IPS DF 6.9 (cell line): ENCODE data around the gene TESPA1.

Source experiments
- DNase-seq: peaks from one replicate; pipeline ENCODE4 v3.0.0-alpha.2; 2013; ENCODE audit warnings: low read depth, low spot score
- H3K27ac ChIP-seq: one replicate; pipeline ENCODE4 v1.5.1; 2013; ENCODE audit warnings: low read length, control low read depth
- H3K27me3 ChIP-seq: 2 replicates; pipeline ENCODE4 v1.6.1; 2013; ENCODE audit warnings: mild to moderate bottlenecking, low read length; ENCODE audit not compliant: control insufficient read depth, insufficient read depth
- H3K36me3 ChIP-seq: 2 replicates; pipeline ENCODE4 v1.6.1; 2013; ENCODE audit warnings: low read length; ENCODE audit not compliant: control insufficient read depth, insufficient read depth
- H3K4me1 ChIP-seq: 2 replicates; pipeline ENCODE4 v1.6.1; 2013; ENCODE audit warnings: low read length; ENCODE audit not compliant: control insufficient read depth, insufficient read depth
- H3K4me3 ChIP-seq: 2 replicates; pipeline ENCODE4 v1.5.1; 2013; ENCODE audit warnings: mild to moderate bottlenecking, low read length
- H3K9me3 ChIP-seq: 2 replicates; pipeline ENCODE4 v1.6.1; 2013; ENCODE audit warnings: low read length, inconsistent platforms; ENCODE audit not compliant: control insufficient read depth, insufficient read depth
- WGBS: extraction: QIAGEN DNeasy Blood & Tissue Kit; methylation state at CpG from one replicate; pipeline ENCODE4 v1.1.7; 2013; ENCODE audit warnings: mixed read lengths, missing lambda C conversion rate; ENCODE audit not compliant: insufficient read length, insufficient coverage; 5-methylcytosine and 5-hydroxymethylcytosine counted together

TESPA1 gene

DNA sequence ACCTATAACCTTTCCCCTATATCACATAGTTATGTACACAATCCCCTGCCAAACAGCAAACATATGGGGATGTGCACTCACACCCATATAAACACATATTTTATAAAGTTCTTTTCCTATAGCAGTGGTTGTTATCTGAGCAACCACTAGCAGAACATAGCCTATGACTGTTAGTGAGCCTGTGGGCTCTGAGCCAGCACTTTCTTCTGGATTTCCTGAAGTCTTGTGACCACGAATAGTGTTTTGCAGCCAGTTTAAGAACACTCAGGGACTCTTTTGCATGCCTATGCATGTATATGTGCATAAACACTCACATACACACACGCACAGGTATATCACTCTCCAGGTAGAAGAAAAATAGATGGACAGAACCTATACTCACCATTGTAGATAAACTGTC is 17.1 kb downstream of the TESPA1 start:
- DNase-seq, result no peak
- Histone ChIP-seq H3K4me3 (no peak overlapping the region), H3K27ac (no peak overlapping the region), H3K27me3 (no peaks in the 10 kb centered on the region), H3K4me1 (no peaks in the 10 kb centered on the region), H3K36me3 (no peaks in the 10 kb centered on the region), H3K9me3 (no peaks in the 10 kb centered on the region)
- no CpG with 5 or more reads among the region's 2 CpGs for WGBS

DNA sequence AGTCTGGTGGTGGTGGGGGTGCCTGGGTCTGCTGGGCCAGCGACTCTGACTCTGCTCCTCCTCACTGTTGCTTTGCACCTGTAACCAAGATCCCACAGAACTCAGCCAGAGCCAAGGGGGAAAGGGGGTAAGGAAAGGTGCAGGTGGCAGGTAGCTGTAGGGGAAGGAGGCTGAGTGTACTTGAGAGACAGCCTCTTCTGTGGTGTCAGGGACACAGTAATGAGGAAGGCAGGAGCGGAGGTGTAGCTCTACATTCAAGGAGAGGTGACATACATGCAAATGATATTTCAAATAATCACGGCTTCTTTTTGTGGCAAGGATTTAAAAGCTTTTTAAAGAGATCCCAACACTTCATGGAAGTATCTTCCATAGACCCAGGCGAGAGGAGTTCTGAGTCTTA is 23.4 kb downstream of the TESPA1 start:
- WGBS, result no CpG with 5 or more reads among the region's 4 CpGs
- no peaks in the 10 kb centered on the region for H3K36me3 ChIP-seq
- no peaks in the 10 kb centered on the region for H3K9me3 ChIP-seq
- H3K27me3 ChIP-seq, result no peaks in the 10 kb centered on the region
- H3K4me1 ChIP-seq, result peaks cover 1% of the 10 kb centered on the region; the same call in 1 of the 2 replicates
- H3K4me3 ChIP-seq, result no peak overlapping the region
- no peak overlapping the region for H3K27ac ChIP-seq
- DNase-seq, result no peak

DNA sequence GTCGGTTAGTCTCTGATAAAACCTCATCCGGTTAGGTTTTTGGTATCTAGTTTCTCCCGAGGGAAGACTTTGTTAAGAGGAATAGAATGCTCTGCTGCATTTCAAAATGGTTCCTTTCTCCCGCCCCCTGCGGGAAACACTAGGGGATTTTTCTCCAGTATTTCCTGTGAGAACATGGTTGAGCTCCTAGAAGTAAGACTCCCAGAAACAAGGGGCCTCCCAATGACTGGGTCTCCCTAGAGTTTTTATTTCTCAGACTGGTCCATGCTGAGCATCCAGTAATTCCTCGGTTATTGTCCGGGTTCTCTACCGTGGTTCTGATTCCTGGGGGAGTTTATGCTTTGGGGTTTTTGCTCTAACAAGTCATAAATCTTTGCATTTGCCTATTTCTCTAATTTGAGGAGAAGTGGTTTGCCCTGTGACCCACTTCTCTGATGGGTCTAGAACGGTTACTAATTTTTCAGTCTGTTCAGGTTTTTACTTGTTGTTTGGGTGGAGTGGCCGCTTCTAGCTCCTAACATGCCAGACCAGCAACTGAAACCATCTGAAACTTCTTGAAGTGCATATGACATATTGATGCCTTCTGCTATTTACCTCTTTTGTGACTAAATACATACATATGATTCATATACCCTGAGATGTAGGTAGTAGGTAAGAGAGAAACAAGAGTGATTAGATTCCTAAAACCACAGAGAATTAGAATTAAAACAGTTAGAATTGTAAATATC is 25.1 kb downstream of the TESPA1 start:
- WGBS, result no CpG with 5 or more reads among the region's 10 CpGs
- Histone ChIP-seq H3K27me3 (no peaks in the 10 kb centered on the region), H3K4me3 (no peak overlapping the region), H3K9me3 (no peaks in the 10 kb centered on the region), H3K27ac (no peak overlapping the region), H3K4me1 (peaks cover 1% of the 10 kb centered on the region; the same call in 1 of the 2 replicates), H3K36me3 (no peaks in the 10 kb centered on the region)
- DNase-seq, result no peak

DNA sequence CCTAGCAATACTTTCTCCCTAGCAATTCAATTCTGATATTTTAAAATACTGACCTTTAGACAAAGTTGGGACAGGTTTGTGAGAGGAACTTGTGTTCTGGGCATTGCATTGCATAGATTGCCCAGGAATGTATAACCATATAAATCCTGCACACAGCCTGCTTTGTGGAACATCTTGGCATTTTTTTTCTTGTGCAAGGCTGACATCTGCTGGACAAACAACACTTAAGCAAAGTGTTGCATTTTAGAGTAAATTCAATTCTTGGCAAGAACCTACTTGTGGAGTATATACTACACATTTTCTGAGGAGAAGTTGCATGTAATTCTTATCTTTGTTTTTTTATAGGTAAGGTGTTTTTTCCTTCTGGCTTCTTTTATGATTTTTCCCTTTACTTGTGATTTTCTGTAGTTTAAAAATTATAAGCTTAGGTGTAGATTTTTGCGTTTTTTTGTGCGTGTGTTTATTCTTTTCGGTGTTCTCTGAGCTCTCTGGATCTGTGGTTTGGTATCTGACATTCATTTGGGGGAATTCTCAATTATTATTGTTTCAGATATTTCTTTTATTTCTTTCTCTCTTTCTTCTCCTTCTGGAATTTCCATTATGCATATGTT is 26.4 kb downstream of the TESPA1 start:
- no CpG with 5 or more reads among the region's 3 CpGs for WGBS
- H3K4me3 ChIP-seq, result no peak overlapping the region
- H3K4me1 ChIP-seq, result peaks cover 1% of the 10 kb centered on the region; the same call in 1 of the 2 replicates
- H3K9me3 ChIP-seq, result no peaks in the 10 kb centered on the region
- DNase-seq, result peak; percentile 25
- no peaks in the 10 kb centered on the region for H3K27me3 ChIP-seq
- H3K36me3 ChIP-seq, result no peaks in the 10 kb centered on the region
- no peak overlapping the region for H3K27ac ChIP-seq

DNA sequence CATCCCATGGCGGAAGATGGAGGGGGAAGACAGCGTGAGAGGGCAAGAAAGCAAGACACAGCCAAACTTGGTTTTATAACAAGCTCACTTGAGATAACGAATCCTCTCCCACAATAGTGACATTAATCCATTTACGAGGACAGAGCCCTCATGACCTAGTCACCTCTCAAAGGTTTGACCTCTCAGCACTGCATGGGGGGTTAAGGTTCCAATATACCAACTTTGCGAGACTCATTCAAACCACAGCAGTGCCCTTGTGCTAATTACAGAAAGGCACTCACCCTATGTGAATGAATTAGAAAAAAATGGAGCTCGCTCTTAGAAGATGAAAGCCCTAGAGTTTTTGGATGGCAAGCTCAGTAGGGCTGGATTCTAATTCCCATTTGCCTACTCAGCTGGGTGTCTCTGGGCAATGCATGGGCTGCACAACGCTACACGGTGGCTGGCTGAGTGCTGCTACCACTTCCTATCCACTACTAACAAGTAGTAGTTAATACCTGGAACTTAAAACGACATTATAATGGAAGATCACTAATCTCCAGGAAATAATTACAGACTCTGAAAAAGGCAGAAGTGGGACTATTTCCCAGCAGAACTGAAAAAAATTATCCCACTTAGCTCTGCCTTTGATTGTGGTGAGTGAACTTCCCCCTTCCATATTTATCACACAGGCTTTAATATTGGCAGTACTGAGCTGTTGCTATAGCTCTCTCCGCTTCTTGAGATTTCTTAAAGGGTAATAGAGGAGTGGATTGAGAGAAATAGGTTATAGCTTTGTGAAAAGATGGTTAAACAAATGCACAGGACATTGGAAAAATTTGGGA is 27.5 kb downstream of the TESPA1 start:
- no peaks in the 10 kb centered on the region for H3K9me3 ChIP-seq
- H3K27me3 ChIP-seq, result no peaks in the 10 kb centered on the region
- H3K27ac ChIP-seq, result no peak overlapping the region
- no peak for DNase-seq
- no CpG with 5 or more reads among the region's 10 CpGs for WGBS
- peaks cover 1% of the 10 kb centered on the region; the same call in 1 of the 2 replicates for H3K4me1 ChIP-seq
- no peaks in the 10 kb centered on the region for H3K36me3 ChIP-seq
- no peak overlapping the region for H3K4me3 ChIP-seq

DNA sequence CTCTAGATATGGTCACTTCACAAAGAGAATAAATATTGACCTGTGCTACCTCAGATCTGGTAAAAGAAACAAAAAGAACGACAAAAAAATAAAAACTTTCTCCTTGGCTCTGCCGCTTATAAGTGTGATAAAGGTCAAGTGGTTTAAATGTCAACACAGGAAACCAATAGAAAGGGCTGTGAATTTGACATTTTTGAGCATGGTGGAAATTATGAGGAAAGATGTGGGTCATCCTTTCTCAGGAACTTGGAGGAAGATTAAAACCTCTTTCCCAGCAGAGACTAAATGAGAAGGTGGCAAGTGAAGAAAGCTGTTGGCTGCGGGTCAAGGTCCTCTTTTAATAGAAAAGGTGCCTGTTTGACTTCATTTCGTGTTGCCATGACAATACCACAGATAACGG is 28.2 kb downstream of the TESPA1 start:
- H3K27me3 ChIP-seq, result no peaks in the 10 kb centered on the region
- no peak overlapping the region for H3K27ac ChIP-seq
- no CpG with 5 or more reads among the region's 5 CpGs for WGBS

DNA sequence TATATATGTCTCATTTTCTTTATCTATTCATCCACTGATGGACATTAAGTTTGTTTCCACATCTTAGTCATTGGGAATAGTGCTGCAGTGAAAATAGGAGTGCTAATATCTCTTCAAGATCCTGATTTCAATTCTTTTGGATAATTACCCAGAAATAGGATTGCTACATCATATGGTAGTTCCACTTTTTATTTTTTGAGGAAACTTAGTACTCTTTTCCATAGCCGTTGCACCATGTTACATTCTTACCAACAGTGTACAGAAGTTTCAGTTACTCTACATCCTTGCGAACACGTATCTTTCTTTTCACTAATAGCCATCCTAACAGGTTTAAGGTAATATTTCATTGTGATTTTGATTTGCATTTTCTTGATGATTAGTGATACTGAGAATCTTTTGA is 29.8 kb downstream of the TESPA1 start:
- Histone ChIP-seq H3K27me3 (no peaks in the 10 kb centered on the region), H3K4me3 (no peak overlapping the region), H3K27ac (no peak overlapping the region), H3K36me3 (no peaks in the 10 kb centered on the region), H3K4me1 (no peaks in the 10 kb centered on the region), H3K9me3 (no peaks in the 10 kb centered on the region)
- WGBS, result no CpG with 5 or more reads among the region's 3 CpGs
- no peak for DNase-seq

More for the DNA sequence above, 28.2 kb downstream of the TESPA1 start:
- Histone ChIP-seq H3K36me3 (no peaks in the 10 kb centered on the region), H3K4me3 (no peak overlapping the region), H3K4me1 (peaks cover 1% of the 10 kb centered on the region; the same call in 1 of the 2 replicates), H3K9me3 (no peaks in the 10 kb centered on the region)
- DNase-seq, result no peak

DNA sequence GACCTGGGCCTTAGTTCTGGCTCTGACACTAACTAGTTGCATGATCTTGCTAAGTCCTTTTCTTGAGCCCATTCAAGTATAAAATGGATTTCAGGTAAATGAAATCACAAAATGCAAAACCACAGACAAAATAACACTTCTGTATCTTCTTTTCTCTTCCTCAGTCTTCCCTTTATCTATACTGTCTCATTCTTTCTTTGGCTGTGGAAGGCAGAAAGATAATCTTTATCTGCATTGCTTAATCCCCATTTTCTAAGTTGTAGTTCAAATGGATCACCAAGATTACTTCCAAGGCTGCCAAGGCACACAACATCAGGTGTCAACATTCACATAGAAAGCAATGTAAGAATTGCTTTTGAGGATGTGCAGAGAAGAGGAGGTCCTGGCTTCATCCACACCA is 30.3 kb downstream of the TESPA1 start:
- Histone ChIP-seq H3K36me3 (no peaks in the 10 kb centered on the region), H3K27ac (no peak overlapping the region), H3K27me3 (no peaks in the 10 kb centered on the region), H3K9me3 (no peaks in the 10 kb centered on the region), H3K4me1 (no peaks in the 10 kb centered on the region), H3K4me3 (no peak overlapping the region)
- no peak for DNase-seq

DNA sequence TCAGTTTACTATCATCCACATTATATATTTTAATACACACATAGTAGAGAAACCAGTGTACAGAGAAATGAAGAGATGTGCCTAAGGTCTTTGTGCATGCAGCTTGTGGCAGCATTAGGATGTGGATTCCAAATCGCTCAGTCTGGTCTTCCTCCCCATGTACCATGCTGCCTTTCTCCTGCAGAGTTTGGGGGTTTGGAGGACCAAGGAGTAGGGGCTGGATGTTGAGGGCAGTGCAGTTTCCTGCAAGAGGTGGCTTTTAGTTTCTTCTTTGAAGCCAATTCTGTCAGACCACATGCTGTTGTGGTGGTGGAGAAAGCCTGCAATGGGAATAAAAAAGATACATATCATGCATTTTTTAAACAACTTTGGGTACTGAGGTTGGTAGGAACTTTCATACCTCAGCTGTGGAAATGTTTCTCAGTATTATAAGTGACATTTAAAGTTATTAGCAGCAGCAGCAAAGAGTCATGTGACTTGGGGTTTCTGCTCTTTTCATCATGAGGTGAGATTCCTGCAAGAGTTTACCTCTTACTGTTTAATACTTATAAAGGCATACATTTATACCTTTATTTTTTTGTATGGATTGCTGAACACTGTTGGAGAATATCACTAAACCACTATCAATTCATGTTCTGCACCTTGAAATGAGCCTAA is 34.4 kb downstream of the TESPA1 start:
- no CpG with 5 or more reads among the region's 1 CpG for WGBS
- H3K27ac ChIP-seq, result no peak overlapping the region
- no peaks in the 10 kb centered on the region for H3K9me3 ChIP-seq
- no peaks in the 10 kb centered on the region for H3K36me3 ChIP-seq
- H3K4me1 ChIP-seq, result no peaks in the 10 kb centered on the region
- no peaks in the 10 kb centered on the region for H3K27me3 ChIP-seq
- no peak overlapping the region for H3K4me3 ChIP-seq
- DNase-seq, result no peak

DNA sequence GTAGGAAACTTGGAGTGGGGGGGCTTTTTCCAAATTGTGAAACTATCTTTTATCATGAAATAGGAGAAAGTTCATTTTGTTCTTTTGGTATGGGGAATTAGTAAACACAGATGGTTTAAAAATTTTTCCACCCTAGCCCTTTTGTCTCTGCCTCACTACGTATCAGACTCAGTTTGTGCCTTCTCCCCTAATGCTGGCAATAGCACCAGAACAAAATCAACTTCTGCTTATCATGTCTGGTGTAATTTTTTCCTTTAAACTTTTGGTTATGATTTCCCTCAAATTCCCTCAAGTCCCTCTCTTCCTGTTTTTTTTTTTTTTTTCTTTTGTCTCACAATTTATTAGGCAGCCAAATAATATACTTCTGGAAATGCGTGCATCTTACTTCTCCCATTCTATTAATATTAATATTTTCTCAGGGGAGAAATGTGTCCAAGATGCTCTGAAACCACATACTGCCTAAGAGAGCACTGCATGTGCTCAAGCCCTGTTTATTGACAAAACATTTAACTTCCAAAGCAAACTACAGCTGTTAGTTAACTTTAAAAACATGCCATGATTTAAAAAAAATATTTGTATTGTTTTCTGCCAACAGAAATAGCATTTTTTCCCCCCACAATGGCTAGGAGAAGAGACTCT is 35.4 kb downstream of the TESPA1 start:
- no peaks in the 10 kb centered on the region for H3K4me1 ChIP-seq
- H3K27me3 ChIP-seq, result no peaks in the 10 kb centered on the region
- H3K27ac ChIP-seq, result no peak overlapping the region
- DNase-seq, result no peak
- no peaks in the 10 kb centered on the region for H3K36me3 ChIP-seq
- no CpG with 5 or more reads among the region's 2 CpGs for WGBS
- H3K9me3 ChIP-seq, result no peaks in the 10 kb centered on the region
- no peak overlapping the region for H3K4me3 ChIP-seq
